ENCODE measurements around the gene NPHP4.
"Not testable (repeated sequence)": the region's sequence is repeated elsewhere in the genome, so short reads cannot be mapped to it uniquely, and the experiment has no call there.

The NPHP4 gene

GRCh38 chr1:5855196-5855897 lies 136.9 kb downstream of the NPHP4 start:
- Mint-ChIP-seq H3K27ac (no peak overlapping the region), H3K9me3 (peaks cover 0 to 2% of the 10 kb centered on the region in 2 donors), H3K27me3 (no peaks in the 10 kb centered on the region), H3K4me3 (no peak overlapping the region), H3K36me3 (peaks cover 0 to 3% of the 10 kb centered on the region in 2 donors), H3K4me1 (no peaks in the 10 kb centered on the region)
- DNase-seq (no peak), ATAC-seq (replicated peaks) (no peak)

GRCh38 chr1:5854754-5855153 lies 137.5 kb downstream of the NPHP4 start:
- Mint-ChIP-seq H3K9me3 (peaks cover 0 to 2% of the 10 kb centered on the region in 2 donors), H3K27me3 (peaks cover 0 to under 1% of the 10 kb centered on the region in 2 donors), H3K27ac (no peak overlapping the region), H3K36me3 (no peaks in the 10 kb centered on the region), H3K4me3 (no peak overlapping the region), H3K4me1 (no peaks in the 10 kb centered on the region)
- ATAC-seq (replicated peaks) (no peak), DNase-seq (no peak)

- not testable (repeated sequence) for H3K9me3 Mint-ChIP-seq; H3K4me3 Mint-ChIP-seq; DNase-seq; H3K27me3 Mint-ChIP-seq; ATAC-seq (replicated peaks); H3K4me1 Mint-ChIP-seq; H3K27ac Mint-ChIP-seq; H3K36me3 Mint-ChIP-seq
Observed at GRCh38 chr1:5853858-5854257, 138.4 kb downstream of the NPHP4 start.

GRCh38 chr1:5850503-5850902 lies 141.7 kb downstream of the NPHP4 start:
- no peak for DNase-seq
- H3K36me3 Mint-ChIP-seq, result no peaks in the 10 kb centered on the region
- H3K27me3 Mint-ChIP-seq, result peaks cover 8 to 13% of the 10 kb centered on the region in 2 donors
- peaks cover 0 to 2% of the 10 kb centered on the region in 2 donors for H3K9me3 Mint-ChIP-seq
- peaks cover 0 to 2% of the 10 kb centered on the region in 2 donors for H3K4me1 Mint-ChIP-seq
- no peak overlapping the region for H3K4me3 Mint-ChIP-seq
- ATAC-seq (replicated peaks), result no peak
- H3K27ac Mint-ChIP-seq, result peak overlapping the region; percentile 39

- Mint-ChIP-seq H3K27me3 (peaks cover 8 to 15% of the 10 kb centered on the region in 2 donors), H3K4me3 (no peak overlapping the region), H3K4me1 (peaks cover 0 to 2% of the 10 kb centered on the region in 2 donors), H3K9me3 (peaks cover 0 to 2% of the 10 kb centered on the region in 2 donors), H3K27ac (no peak overlapping the region), H3K36me3 (no peaks in the 10 kb centered on the region)
- no peak for DNase-seq
- ATAC-seq (replicated peaks), result no peak
Observed at GRCh38 chr1:5849550-5849949, 142.7 kb downstream of the NPHP4 start.

GRCh38 chr1:5847013-5847659 lies 145.1 kb downstream of the NPHP4 start:
- H3K36me3 Mint-ChIP-seq, result no peaks in the 10 kb centered on the region
- H3K4me1 Mint-ChIP-seq, result peaks cover 0 to 2% of the 10 kb centered on the region in 2 donors
- peaks cover 13 to 15% of the 10 kb centered on the region in 2 donors for H3K27me3 Mint-ChIP-seq
- DNase-seq (no peak), ATAC-seq (replicated peaks) (no peak)
- H3K4me3 Mint-ChIP-seq, result no peak overlapping the region
- H3K27ac Mint-ChIP-seq, result no peak overlapping the region
- H3K9me3 Mint-ChIP-seq, result no peaks in the 10 kb centered on the region

GRCh38 chr1:5845376-5845775 lies 146.8 kb downstream of the NPHP4 start:
- no peak overlapping the region for H3K4me3 Mint-ChIP-seq
- DNase-seq (no peak), ATAC-seq (replicated peaks) (no peak)
- H3K4me1 Mint-ChIP-seq, result peaks cover 0 to 2% of the 10 kb centered on the region in 2 donors
- no peaks in the 10 kb centered on the region for H3K36me3 Mint-ChIP-seq
- H3K9me3 Mint-ChIP-seq, result no peaks in the 10 kb centered on the region
- no peak overlapping the region for H3K27ac Mint-ChIP-seq
- H3K27me3 Mint-ChIP-seq, result peaks cover 13 to 15% of the 10 kb centered on the region in 2 donors

GRCh38 chr1:5844442-5844841 lies 147.8 kb downstream of the NPHP4 start:
- Mint-ChIP-seq H3K4me3 (no peak overlapping the region), H3K4me1 (no peaks in the 10 kb centered on the region), H3K27me3 (peaks cover 9 to 15% of the 10 kb centered on the region in 2 donors), H3K36me3 (no peaks in the 10 kb centered on the region), H3K27ac (no peak overlapping the region), H3K9me3 (no peaks in the 10 kb centered on the region)
- ATAC-seq (replicated peaks) (no peak), DNase-seq (no peak)

- H3K4me1 Mint-ChIP-seq, result no peaks in the 10 kb centered on the region
Observed at GRCh38 chr1:5843521-5844096, 148.6 kb downstream of the NPHP4 start.

GRCh38 chr1:5842679-5843078 lies 149.5 kb downstream of the NPHP4 start:
- Mint-ChIP-seq H3K36me3 (no peaks in the 10 kb centered on the region), H3K9me3 (no peaks in the 10 kb centered on the region), H3K4me1 (no peaks in the 10 kb centered on the region), H3K27me3 (peaks cover 9 to 15% of the 10 kb centered on the region in 2 donors), H3K27ac (no peak overlapping the region), H3K4me3 (no peak overlapping the region)
- DNase-seq (no peak), ATAC-seq (replicated peaks) (no peak)

More at GRCh38 chr1:5843521-5844096, 148.6 kb downstream of the NPHP4 start:
- ATAC-seq (replicated peaks) (no peak), DNase-seq (no peak)
- no peaks in the 10 kb centered on the region for H3K9me3 Mint-ChIP-seq
- no peak overlapping the region for H3K4me3 Mint-ChIP-seq
- no peaks in the 10 kb centered on the region for H3K36me3 Mint-ChIP-seq
- peaks cover 9 to 15% of the 10 kb centered on the region in 2 donors for H3K27me3 Mint-ChIP-seq
- H3K27ac Mint-ChIP-seq, result no peak overlapping the region

GRCh38 chr1:5840551-5841001 lies 151.6 kb downstream of the NPHP4 start:
- Mint-ChIP-seq H3K4me1 (peaks cover 0 to 6% of the 10 kb centered on the region in 2 donors), H3K9me3 (no peaks in the 10 kb centered on the region), H3K27me3 (peaks cover 5 to 13% of the 10 kb centered on the region in 2 donors), H3K4me3 (no peak overlapping the region), H3K27ac (no peak overlapping the region), H3K36me3 (no peaks in the 10 kb centered on the region)
- no peak for ATAC-seq (replicated peaks)
- DNase-seq, result no peak

- no peak overlapping the region for H3K27ac Mint-ChIP-seq
- DNase-seq (no peak), ATAC-seq (replicated peaks) (no peak)
- no peak overlapping the region for H3K4me3 Mint-ChIP-seq
- H3K9me3 Mint-ChIP-seq, result no peaks in the 10 kb centered on the region
- H3K4me1 Mint-ChIP-seq, result peaks cover 0 to 6% of the 10 kb centered on the region in 2 donors
- H3K36me3 Mint-ChIP-seq, result no peaks in the 10 kb centered on the region
- peaks cover 5 to 11% of the 10 kb centered on the region in 2 donors for H3K27me3 Mint-ChIP-seq
Observed at GRCh38 chr1:5839881-5840550, 152.2 kb downstream of the NPHP4 start.

GRCh38 chr1:5839161-5839880 lies 152.9 kb downstream of the NPHP4 start:
- H3K27me3 Mint-ChIP-seq, result peaks cover 4 to 15% of the 10 kb centered on the region in 2 donors
- H3K9me3 Mint-ChIP-seq, result no peaks in the 10 kb centered on the region

More at GRCh38 chr1:5839161-5839880, 152.9 kb downstream of the NPHP4 start:
- Mint-ChIP-seq H3K4me1 (peaks cover 0 to 6% of the 10 kb centered on the region in 2 donors), H3K4me3 (no peak overlapping the region), H3K27ac (no peak overlapping the region), H3K36me3 (no peaks in the 10 kb centered on the region)
- ATAC-seq (replicated peaks) (no peak), DNase-seq (no peak)
